ENCODE measurements around the gene OR7A5.
"Not testable (repeated sequence)": the region's sequence is repeated elsewhere in the genome, so short reads cannot be mapped to it uniquely, and the experiment has no call there.

Gene OR7A5

DNA sequence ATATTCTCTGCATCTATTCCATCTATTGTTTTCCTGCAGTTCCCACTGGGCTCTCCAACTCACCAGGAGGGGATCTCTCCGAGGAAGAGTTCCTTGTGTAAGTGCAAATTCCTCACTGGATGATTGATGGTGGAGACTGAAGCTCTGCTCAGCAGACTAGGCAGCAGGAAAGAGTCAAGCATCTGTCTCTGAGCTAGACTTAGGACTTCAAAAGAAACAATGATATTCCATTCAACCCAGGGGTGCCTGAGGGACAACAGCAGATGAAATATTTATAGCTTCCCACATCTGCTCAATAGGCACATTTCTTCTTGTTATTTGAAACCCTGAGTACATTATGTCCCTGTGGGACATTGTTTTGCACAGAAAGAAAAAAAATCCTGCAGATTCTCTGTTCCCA lies at the start of gene OR7A5, which contains the start of gene OR7C1:
OR7A5 (minus strand) TSS at position 175 of the 400 bp plus-strand sequence. CDS start 6,944 bp downstream, outside the sequence.
OR7C1 (minus strand) TSS at position 175 of the 400 bp plus-strand sequence. CDS start 35,049 bp downstream, outside the sequence.
- DNase-seq (ENCODE audit: low read depth), result no peak

DNA sequence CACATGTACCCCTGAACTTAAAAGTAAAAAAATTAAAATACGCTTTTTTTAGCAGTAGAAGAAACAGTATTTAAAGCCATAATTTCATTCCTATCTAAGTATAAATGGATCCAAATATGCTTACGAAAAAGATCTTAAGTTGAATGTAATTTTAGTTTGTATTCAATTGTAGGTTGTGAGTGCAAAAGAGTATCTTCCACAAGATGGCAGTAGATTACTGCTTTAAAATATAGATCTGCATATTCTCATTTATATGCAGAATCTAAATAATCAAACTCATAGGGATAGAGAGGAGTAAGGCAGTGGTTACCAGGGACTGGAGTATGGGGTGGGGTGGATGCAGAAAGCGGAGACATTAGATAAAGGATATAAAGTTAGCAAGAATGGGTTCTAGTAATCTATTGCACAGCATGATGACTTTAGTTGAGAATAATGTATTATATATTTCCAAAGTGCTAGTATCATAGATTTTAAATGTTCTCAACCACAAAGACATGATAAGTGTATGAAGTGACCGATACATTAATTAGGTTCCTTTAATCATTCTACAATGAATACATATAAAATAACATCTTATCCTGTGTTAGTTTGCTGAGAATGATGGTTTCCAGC lies 36.7 kb upstream of the OR7A5 start:
- DNase-seq (ENCODE audit: low read depth), result no peak

- no peak for DNase-seq (ENCODE audit: low read depth)
Measured at GRCh38 chr19:14868497-14868896, 33.5 kb upstream of the OR7A5 start.

DNA sequence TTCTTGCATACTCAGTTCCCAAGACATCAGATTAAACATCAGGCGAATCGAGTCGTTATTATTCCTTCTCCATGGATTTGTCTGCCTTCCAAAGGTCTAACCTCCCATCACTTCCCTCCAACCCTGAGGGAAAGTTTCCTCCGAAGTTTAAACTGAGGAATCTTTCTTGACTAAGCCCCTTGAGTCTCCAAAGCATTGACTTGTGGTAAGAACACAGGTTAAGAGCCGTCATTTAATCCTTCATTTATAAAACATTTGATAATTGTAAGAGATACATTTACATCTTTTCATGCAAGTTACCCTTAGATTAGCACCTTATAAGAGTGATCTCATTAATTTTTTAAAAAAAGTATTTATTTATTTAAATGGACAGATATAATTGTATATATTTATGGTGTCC lies 13.8 kb upstream of the OR7A5 start, which contains the start of gene OR7A10:
OR7A10 (minus strand) TSS at position 101 of the 400 bp plus-strand sequence. CDS start 7,045 bp downstream, outside the sequence.
- no peak for DNase-seq (ENCODE audit: low read depth)

- no peak for DNase-seq (ENCODE audit: low read depth)
Measured at GRCh38 chr19:14843578-14843977, 8.6 kb upstream of the OR7A5 start.

- no peak for DNase-seq (ENCODE audit: low read depth)
Measured at GRCh38 chr19:14843169-14843568, 8.2 kb upstream of the OR7A5 start.

- no peak for DNase-seq (ENCODE audit: low read depth)
Measured at GRCh38 chr19:14840206-14840605, 5.2 kb upstream of the OR7A5 start.

GRCh38 chr19:14837391-14837790 lies 2.4 kb upstream of the OR7A5 start:
- DNase-seq (ENCODE audit: low read depth), result no peak

DNA sequence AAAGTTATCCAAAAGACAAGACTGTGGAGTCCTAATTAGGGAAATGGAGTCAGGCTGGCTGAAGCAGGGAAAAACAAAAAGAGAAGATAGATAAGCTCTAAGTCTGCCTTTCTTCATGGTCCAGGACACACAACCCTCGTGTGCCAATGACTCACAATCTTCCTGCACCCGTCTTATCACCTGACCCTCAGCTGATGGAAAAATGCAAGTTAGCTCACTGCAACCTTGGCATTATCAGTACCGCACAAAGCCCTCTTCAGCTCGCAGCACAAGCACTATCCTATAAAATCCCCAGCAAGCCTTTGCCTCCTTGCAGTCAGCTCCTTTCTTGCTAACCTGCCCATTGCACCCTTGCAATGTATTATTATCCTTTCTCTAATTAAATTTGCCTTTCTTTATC lies 4.3 kb downstream of the OR7A5 start:
- DNase-seq (ENCODE audit: low read depth), result no peak

DNA sequence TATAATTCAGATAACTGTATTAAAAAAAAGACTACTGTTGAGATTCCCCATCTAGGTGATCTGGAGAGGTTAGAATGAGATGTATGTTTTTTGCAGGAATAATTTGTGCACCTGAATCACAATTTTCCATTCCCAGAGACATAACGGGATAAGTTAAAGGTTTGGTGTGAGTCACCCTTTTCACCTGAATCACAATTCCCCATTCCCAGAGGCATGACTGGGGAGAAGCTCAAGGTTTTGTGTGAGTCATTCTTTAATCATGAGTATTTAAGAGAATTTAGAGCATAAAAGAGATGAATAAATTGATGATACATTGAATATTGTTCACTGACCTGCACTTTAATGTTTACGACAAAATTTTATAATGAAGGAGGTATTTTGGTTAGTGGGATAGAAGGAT lies 9.0 kb downstream of the OR7A5 start:
- no peak for DNase-seq (ENCODE audit: low read depth)

DNA sequence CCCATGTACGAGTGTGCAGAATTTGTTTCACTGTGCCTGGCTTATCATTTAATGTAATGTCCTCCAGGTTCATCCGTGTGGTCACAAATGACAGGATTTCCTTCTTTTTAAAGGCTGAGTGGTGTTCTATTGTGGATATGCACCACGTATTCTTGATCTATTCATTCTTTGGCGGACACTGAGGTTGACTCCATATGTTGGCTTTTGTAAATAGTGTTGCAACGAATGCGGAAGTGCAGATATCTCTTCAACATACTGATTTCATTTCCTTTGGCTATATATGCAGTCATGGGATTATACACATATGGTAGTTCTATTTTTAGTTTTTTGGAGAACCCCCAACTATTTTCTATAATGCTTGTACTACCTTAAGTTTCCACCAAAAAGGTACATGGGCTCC lies 13.0 kb downstream of the OR7A5 start:
- DNase-seq (ENCODE audit: low read depth), result no peak

DNA sequence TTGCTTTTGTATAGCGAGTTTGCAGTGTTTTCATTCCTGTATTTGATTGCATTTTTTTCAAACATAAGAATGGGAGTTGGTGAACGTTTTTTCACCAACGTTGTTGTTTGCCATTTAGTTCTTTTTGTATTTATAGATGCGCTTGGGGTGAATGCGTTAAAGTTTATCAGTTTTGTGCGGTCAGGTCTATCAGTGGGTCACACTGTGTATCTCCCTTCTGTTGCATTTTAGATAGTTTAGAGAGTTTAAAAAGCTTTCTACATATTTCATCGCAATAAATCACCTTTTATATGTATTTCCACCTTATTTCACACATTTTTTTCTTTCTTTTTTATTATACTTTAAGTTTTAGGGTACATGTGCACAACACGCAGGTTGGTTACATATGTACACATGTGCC lies 16.4 kb downstream of the OR7A5 start:
- no peak for DNase-seq (ENCODE audit: low read depth)

DNA sequence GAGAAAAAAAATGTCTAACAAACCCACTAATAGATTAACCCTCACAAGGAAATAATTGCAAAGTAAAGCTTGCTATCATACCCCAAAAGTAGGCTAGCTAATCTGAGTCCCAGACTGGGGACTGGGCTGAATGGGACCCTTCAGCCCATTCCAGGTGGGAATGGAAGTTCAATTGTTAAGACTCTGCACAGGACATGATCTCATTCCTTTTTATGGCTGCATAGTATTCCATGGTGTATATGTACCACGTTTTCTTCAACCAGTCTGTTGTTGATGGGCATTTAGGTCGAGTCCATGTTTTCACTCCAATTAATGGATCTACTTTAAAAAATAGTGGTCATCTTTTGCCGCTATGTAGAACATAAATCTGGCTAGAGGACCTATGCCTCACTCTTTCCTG lies 17.9 kb downstream of the OR7A5 start:
- no peak for DNase-seq (ENCODE audit: low read depth)

DNA sequence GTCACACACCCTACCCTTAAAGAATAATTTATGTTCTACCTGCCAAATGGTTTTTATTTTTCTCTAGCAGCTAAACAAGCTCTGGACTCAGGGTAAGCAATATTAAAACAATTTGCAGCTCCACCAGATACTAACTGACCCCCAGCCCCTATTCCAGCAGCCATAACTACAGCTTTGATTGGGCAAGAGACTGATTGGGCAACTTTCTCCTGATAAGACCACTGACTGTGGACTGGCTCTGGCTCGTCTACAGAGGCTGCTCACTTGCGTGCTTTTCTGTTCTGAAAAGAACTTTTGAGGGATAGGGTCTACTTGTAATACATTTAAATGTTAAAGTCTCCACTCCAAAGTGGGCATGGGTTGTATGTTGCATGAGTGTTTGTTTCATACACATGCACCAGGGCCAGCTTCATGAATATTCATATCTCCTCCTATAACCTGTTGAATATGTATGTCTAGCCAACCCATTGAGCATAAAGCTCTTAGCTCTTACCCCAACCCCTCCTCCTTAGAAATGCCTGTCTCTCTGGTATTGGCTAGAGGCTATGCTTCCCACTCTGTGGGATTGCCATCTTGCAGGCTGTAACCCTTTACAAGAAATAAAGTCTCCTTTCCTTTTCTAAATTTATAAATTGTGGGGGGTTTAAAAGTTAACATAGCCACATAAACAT lies 19.9 kb downstream of the OR7A5 start:
- no peak for DNase-seq (ENCODE audit: low read depth)

- DNase-seq (ENCODE audit: low read depth), result no peak
Measured at GRCh38 chr19:14809272-14810057, 25.5 kb downstream of the OR7A5 start.

- no peak for DNase-seq (ENCODE audit: low read depth)
Measured at GRCh38 chr19:14804765-14805164, 30.2 kb downstream of the OR7A5 start.

- DNase-seq (ENCODE audit: low read depth), result no peak
Measured at GRCh38 chr19:14798760-14799159, 36.2 kb downstream of the OR7A5 start.

- DNase-seq (ENCODE audit: low read depth), result no peak
Measured at GRCh38 chr19:14796021-14796420, 39.0 kb downstream of the OR7A5 start.

- no peak for DNase-seq (ENCODE audit: low read depth)
Measured at GRCh38 chr19:14795078-14795721, 39.8 kb downstream of the OR7A5 start.

DNA sequence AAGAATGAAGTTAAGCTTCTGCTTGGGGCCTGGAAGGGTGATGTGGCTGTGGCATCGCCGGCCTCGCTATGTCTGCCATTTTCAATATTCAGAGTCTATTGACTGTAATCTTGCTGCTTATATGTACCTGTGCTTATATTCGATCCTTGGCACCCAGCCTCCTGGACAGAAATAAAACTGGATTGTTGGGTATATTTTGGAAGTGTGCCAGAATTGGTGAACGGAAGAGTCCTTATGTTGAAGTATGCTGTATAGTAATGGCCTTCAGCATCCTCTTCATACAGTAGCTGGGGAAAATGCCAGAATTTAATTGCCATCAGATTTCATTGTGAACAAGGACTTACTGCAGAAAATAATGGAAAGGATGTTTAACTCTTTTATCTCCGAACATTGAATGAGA lies 42.7 kb downstream of the OR7A5 start:
- DNase-seq (ENCODE audit: low read depth), result not testable (repeated sequence)

DNA sequence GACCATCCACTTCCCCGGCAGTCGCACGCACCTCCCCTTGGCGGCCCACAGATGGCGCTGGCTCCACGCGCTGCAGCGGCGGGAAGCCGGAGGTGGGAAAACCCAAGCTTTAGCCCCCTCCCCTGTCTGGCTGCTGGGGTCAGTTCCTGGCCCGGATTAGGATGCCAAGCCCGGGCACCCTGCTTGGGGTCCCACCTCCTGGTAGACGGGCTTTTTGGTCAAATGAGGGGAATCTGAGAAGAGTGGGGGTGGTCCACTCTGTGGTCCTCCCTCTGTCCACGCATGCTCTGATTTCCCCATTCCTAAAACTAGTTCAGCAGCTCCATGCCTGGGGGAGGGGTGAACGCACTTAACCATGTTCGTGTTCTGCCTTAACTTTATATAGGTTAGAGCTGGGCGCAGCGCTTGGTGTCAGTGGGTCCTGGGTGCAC lies 48.5 kb downstream of the OR7A5 start:
- DNase-seq (ENCODE audit: low read depth), result no peak

GRCh38 chr19:14785102-14785793 lies 49.7 kb downstream of the OR7A5 start:
- DNase-seq (ENCODE audit: low read depth), result not testable (repeated sequence)
